Measurements from ENCODE around the gene CCP110.

The CCP110 gene

GRCh38 chr16:19523559-19524355 lies at the start of gene CCP110:
Gene CCP110 (plus strand): TSS chr16:19523942. CDS start chr16:19527882, 3,940 bp downstream.
- peak; percentile 86 for DNase-seq (ENCODE audit: extremely low read depth, low read depth)
- no peak for TF ChIP-seq CTCF (IDR thresholded peaks at IDR 0.05; ENCODE audit: low read depth, low read length, missing control alignments)
- peak within 1 kb of the TSS; percentile 90 for H3K4me3 ChIP-seq (replicated peaks; ENCODE audit: low read depth, low read length)

- DNase-seq (ENCODE audit: extremely low read depth, low read depth): no peak
- H3K4me3 ChIP-seq (replicated peaks; ENCODE audit: low read depth, low read length): no peak overlapping the region
- TF ChIP-seq CTCF (IDR thresholded peaks at IDR 0.05; ENCODE audit: low read depth, low read length, missing control alignments): no peak
These were observed 49.1 kb upstream of the CCP110 start for GRCh38 chr16:19474617-19475016.

- no peak for DNase-seq (ENCODE audit: extremely low read depth, low read depth)
- no peak overlapping the region for H3K4me3 ChIP-seq (replicated peaks; ENCODE audit: low read depth, low read length)
- TF ChIP-seq CTCF (IDR thresholded peaks at IDR 0.05; ENCODE audit: low read depth, low read length, missing control alignments): no peak
These were observed 45.2 kb upstream of the CCP110 start for GRCh38 chr16:19478505-19478904.

- DNase-seq (ENCODE audit: extremely low read depth, low read depth): no peak
- TF ChIP-seq CTCF (IDR thresholded peaks at IDR 0.05; ENCODE audit: low read depth, low read length, missing control alignments): no peak
- H3K4me3 ChIP-seq (replicated peaks; ENCODE audit: low read depth, low read length): no peak overlapping the region
These were observed 44.4 kb upstream of the CCP110 start for GRCh38 chr16:19479302-19479721.

GRCh38 chr16:19481296-19481695 lies 42.4 kb upstream of the CCP110 start:
- no peak overlapping the region for H3K4me3 ChIP-seq (replicated peaks; ENCODE audit: low read depth, low read length)
- no peak for TF ChIP-seq CTCF (IDR thresholded peaks at IDR 0.05; ENCODE audit: low read depth, low read length, missing control alignments)
- no peak for DNase-seq (ENCODE audit: extremely low read depth, low read depth)

GRCh38 chr16:19481769-19482168 lies 42.0 kb upstream of the CCP110 start:
- no peak for DNase-seq (ENCODE audit: extremely low read depth, low read depth)
- H3K4me3 ChIP-seq (replicated peaks; ENCODE audit: low read depth, low read length): no peak overlapping the region
- TF ChIP-seq CTCF (IDR thresholded peaks at IDR 0.05; ENCODE audit: low read depth, low read length, missing control alignments): no peak
